HG03457 (cell line): ENCODE data around the gene HAND2.

ENCODE experiments used
- ATAC-seq: cut with Tn5 transposase; IDR thresholded peaks from one replicate; pipeline ENCODE4 v1.9.1; 2021; ENCODE audit warnings: moderate number of reproducible peaks; ENCODE audit not compliant: unreplicated experiment

HAND2 gene

DNA sequence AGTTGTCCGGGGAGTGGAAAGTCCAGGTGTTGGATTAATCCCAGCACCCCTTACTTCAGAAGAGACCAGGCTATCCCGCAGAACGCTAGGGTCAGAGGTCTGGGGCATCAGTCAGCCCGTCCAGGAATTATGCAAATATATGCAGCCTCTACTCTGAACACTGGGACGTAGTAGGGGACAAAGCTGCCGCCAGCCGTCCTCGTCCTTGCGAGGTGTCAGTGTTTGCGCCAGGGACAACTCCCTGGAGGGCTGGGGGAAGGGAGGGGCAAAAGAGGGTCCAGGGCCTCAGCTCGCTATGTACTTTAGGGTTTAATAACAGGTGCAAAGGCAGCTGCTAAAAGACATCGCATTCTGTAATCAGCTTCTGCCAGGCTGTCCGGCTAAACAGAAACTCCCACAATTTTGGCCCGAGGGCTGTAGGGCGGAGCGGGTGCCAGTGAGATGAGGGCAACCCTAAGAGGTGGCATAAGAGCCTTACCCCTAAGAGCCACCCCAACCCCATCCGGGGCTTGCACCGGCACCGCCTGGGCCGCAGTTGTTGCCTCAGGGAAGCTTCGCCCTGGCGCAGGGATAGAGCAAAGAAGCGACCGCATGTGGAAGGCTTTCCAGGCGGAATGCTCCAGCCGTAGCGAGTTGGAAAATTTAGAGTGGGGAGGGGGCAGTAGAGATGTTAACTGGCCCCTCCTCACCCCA is 8.4 kb downstream of the HAND2 start:
- no peak for ATAC-seq

DNA sequence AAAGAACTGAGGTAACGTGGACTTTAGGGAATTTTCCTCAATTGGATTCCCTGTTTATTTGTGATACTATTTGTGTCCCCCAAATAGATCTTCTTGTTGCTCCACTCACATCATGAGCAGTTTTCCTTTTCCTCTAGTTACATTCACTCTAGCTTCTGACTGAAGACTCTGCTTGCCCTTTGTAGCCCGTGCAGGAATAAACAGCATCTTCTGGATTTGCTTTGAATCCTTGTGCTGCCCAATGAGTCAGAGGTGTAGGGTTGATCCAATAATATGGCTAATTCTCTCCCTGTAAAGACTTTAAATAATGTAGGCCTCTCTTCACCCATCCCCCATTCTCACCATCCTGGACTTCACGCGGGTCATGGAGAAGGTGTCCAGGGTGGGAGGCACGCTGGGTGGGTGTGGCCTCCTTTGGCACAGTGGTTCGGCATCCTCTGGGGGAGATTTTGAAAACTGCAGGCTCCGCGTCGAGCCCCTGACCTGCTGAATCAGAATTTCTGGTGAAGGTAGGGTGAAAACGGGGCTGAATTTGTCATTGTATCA is 9.0 kb downstream of the HAND2 start:
- no peak for ATAC-seq

DNA sequence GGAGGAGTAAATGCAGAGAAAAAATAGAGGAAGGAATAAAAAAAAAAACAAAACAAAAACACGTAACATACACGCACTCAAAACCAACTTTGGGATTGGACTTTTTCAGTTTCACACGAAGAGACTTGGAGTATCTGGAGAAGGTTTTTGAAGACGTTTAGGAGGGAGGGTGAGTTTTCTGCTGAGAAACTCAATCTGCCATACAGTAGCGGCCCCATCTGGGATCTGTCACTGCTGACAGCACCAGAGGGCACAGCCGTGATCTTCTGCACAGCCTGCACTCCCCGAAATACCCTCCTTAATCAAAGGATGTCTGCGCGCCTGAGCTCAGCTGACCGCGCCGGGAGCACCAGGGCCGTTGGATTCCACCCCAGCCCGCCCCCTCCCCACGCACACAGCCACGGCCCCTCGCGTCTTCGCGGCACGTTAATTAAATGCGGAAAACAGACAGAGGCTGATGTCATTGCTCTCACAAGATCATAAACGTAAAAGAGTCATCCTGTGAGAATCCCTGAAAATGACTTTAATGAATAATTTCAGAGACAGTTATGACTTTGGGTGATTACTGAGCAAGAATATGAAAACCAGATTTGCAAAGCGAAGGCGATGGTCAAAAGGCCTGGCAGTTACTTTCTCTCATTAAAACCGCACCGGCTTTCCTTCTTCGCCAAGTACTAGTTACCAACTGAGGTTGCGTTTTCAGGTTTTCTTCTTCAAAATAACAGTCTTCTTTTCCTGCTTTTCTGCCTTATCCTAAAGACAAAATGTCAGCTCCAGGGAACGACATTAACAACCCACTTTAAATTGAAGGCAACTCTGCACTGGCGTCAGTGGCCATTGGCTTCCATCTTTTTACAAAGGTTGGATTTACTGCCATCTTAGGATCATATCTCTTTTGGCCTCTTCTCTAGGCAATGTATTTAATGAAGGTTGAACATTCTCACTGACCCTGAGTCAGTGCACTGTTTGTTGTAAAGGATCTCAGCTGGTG is 10.6 kb downstream of the HAND2 start:
- no peak for ATAC-seq

DNA sequence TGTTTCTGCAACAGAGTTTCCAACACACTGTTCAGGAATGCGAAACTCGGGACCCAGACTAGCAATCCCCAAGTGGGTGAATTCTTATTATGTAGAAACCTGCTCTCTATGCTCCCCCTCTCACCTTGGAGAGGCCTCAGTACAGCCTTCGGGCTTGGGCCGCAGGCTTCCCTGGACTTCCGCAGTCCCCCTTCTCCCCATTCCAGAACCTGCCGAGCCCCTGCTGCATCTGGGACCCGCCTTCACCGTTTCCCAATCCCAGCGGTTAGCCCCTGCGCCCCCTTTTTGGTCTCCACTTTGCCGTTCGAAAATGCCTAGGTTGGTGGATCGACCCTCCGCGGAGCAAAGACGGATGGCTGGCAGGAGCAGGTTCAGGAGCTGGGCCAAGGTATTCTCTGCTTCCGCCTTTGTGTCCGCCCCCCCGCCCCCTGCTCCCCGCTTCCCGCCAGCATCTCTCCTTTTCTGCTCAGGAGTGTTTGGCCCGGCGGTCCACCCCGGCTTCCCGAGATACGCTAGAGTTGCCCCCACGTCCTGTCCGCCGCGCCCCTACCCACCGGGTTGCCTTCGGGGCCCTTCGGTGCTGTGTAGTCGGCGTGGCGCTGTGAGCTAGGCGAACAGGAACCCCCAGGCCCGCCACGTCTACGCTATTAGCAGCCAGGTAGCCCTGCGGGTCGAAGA is 11.5 kb downstream of the HAND2 start:
- no peak for ATAC-seq

DNA sequence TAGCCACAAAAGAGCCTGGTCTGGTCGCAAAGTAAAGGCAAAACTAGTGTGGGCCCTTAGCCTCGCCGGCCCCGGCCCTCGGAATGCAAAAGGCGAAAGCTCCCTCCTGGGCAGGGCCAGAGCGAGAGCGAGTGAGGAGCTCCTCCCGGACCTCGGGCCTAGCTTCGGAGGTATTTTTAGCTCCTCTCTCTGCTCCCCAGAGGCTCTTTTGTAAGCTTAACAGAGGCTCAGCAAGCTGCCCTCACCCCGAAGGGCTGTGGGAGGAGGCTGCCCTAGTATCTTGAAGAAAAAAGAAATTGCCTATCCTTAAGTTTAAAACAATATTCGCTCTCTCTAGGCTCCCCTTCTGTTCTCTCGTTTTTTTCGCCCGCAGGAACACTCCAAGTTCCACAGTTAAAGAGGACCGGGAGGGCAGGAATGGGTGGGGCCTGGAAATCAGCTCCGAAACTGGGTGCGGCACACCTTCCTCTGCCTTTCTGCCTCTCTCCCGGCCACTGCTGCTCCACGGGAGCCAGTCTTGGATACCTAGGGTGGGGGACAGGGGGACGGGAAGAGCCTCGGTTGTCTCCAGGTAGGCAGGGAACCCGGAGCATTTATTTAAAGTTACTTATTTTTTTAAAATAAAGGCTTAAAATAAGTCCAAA is 12.1 kb downstream of the HAND2 start:
- no peak for ATAC-seq

DNA sequence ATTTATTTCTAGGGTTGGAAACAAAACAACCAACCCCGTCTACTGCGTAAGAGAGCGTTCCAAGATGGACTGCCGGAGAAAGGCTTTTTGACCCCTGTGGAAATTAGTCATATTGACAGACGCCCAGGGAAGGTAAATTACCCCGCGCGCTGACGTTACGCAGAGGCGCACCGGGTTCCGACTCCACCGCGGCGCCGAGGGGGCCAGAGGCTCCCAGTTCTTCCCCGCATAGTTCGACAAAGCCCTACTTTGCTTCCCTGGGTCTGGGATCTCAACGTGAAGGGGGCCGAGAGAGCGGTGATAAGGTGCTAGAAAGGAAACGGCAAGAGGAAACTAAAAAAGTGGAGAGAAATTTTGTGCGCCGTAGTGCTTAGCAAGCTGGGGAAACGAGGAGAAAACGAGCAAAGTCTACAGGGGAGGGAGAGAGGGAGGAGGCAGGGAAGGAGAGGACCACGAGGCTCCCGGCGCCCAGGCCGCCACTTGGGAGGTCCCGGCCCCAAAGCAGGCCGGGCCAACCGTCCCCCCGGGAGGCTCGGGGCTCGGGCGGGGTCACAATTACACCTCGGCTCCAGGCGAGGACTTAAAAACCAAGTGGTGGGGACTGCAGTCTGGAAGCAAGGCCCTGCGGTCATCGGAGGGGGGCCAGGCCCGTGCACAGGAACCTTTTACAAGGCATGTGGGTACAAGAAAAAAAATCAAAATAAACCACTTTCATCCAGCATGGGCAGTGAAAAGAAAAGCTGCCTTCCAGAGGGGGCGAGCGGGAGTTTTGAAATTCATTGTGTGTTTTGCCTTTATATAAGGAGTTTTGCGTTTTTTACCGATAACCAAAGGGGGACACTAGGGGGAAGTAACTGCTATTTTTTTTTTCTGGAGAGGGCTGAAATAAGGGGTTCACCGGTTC is 13.2 kb downstream of the HAND2 start:
- no peak for ATAC-seq

DNA sequence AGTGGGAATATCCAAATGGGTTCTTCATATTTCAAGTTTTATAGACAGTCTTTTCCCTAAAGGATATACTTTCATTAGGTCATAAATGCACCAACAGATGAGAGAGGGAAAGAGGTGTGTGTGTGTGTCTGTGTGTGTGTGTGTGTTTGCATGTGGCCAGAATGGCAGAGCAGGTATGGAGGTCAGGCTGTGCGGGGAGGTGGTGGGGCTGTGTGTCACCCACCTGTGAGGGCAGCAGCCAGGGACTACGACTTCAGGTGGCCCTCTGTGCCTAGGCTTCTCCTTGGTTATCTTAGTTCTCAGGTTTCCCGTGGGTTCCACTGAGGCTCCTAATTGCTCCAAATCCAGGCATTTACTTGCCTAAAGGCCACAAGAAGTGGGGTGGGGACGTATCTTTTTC is 14.6 kb downstream of the HAND2 start:
- no peak for ATAC-seq

DNA sequence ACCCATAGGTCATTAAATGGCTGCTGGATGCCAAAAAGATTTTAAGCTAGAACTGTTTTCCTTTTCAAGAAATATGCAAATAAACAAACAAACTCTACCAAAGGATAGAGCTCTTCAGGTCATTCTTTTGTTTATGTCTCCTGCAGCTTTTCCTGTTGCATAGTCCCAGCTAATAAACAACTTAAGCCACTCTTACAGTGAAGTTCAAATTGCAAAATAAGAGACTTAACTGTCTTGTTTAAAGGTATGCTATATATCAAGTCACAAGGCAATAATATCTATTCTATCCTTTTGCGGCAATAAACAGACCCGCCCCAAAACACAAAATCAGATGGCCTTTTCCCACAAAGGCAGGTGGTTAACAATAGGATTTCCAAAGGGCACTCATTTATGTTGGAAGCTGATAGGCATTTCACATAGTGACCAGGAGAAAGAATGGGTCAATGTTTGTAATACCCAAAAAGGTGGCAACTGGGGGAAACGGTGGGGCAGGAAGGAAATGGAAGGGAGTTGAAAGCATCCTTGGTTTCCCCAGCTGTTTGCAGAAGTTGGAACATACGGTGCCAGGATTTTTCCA is 15.3 kb downstream of the HAND2 start:
- no peak for ATAC-seq

DNA sequence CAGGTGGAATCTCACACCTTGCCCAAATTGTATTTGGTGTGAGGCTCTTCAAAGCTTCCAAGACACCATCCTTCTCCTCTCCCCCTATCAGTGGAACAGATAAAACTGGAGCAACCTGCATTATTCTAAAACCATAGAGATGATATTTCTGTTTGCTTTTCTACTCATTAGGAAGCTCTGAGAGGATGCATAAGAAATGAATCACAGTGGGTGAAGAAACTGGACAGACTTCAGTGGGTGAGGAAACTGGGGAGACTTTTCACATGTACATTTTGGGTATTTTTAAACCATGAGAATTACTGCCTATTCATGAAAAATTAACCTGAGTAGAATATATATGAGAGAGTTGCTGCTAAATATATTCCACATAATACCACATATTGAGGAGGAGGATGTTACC is 16.4 kb downstream of the HAND2 start:
- no peak for ATAC-seq

DNA sequence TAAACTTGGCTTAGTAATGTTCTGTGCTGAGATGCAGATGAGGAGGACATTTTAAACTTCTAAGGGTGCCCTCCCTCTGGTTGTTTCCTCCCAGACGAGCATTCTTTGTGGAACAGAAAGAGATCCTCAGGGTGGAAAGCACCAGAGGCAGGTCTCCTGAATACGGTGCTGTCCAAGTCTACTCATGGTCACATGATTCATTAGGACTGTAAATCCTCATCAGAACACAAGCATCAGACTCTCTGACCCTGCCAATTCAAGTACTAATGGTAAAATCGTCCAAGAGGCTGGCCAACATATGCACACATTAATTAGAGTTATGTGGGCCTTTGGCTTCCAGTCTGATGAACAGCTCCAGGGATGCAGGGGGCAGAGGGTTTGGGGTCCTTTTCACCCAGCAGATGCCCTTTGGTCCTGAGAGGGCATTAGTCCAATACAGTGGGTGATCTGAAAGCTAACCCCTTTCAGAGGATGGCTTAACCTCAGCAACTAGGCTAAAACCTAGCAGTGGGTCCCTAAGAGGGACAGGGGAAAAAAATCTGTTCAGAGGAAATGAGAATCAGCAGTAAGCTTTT is 18.2 kb downstream of the HAND2 start:
- ATAC-seq, result no peak

DNA sequence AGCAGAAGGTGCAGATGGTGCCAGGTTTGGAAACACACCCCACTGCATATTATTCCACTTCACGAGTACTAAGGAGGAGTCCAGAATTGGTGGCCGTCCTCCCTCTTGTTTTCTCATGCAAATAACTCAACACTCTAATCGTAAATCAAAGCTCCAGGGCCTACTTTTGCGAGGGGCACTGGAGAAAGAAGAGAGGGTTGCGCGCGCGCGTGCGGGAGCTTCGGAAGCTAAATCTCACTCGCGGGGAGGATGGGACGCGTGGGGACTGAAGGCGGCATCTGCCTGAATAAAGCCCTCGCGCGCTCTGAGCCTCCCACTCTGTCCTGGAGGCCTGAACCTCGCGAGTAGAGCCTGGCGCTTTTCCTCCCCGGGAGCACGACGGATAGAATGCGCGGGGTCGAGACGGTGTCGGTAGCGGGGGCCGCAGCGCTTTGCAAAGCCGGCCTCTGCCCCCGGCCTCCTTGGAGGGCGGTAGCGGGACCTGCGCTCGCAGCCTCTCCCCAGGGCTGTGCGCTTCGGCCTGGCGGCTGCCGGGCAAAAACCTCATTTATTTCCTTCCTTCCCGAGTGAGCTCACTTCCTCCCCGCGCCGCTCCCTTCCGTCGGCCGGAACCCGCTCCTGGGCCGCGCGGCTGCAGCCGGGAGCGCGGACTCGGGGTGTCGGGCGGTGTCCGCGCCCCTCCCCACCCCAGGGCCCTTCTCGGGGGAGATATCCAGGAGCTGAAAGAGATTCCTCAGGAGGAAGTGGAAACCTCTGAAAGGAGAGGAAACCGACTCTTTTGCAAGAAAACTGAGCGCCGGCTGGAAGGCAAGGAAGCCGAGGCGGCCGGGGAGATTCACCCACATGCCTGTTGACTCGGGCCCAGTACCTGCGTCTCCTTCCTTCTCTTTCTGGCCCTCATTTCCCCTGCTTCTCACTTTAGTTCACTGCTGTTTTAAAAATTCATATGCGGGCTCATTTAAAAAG is 20.7 kb downstream of the HAND2 start:
- ATAC-seq, result no peak

DNA sequence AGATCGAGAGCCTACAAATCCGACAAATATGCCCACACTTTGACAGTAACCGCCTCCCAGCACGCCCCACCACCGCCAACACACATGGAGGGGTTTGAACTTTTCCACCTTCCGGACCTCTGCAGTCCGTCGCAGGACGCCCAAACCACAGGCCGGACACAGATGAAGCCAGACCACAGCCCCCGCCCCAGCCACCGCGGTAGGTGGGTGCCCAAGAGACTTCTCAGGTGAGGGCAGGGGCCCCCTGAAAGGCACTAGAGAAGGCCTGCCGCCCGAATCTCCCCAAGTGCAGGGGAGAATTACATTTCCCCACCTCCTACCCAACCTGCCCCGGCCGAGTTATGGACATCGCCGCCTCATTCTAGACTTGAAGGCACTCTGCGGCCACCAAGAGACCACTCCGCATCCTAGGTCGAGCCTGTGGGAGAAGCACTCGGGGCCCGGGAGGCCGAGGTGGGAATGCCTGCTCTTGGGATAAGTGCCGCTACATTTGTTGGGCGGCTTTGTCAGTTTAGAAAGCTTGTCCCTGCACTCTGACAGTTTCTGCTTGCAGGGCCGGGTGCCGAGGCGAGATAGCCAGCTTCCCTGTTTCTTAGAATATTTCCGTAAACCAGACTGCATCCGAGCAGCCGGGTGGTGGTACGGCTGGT is 21.5 kb downstream of the HAND2 start:
- ATAC-seq, result no peak

DNA sequence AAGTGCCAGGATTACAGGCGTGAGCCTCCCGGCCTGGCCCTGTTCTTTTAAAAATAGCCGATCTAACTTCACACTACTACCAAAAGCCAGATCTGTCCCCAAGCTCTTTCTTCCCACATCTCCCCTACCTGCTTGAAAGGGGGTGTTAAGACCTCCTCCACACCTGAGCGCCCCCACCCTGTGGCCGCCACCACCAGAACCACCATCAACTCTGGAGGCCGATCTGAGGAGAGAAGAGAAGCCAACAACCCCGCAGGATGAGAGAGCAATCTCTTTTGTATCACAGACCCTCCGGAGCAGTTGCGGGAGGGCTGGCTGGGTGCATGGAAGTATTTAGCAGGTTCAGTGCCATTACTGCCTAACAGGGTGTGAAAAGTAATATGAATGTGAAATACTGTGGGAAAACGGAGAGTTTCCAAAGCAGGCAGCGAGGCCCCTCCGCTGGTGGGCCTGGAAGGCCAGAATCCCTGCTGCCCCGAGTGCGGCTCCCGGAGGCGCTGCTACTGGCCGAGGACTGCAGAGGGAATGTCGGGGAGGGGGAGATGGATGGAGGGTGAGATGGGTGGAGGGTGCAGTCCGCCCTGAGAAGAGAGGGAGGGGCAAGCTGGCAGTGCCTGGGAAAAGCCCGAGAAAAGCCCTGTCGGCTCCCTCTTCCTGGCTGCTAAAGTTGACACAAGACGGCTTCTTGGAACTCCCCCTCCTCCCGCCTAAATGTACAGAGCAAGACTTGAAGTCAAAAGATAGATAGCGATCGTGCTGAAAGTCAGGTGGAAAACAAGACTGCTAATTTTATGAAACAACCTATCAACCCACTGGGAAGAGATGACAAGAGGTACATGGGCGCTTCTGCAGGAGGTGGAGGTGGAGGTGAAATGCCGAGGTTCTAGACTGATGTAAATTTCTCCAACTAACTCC is 22.3 kb downstream of the HAND2 start:
- ATAC-seq, result no peak

DNA sequence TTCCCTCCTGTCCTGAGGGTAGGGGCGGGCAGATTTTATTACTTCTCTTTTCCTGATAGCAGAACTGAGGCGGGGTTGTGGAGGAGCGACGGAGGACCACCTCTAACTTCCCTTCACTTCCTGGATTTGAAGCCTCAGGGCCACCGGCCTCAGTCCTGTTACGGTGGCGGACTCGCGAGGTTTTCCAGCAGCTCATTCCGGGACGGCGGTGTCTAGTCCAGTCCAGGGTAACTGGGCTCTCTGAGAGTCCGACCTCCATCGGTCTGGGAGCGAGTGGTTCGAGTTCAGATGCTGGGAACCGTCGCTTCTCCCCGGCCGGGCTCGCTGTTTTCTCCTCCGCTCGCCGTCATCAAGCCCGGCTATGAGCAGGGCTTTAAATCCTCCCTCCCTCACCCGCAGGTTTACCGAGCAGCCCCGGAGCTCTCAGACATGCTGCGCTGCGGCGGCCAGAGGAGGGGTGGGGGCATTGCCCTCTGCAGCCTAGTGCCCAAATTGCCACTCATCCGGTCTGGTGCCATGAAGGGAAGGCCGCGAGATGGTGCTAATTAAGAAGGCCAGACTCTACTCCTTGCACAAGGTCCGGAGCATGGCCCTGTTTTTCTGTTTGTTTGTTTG is 23.3 kb downstream of the HAND2 start:
- ATAC-seq, result no peak

DNA sequence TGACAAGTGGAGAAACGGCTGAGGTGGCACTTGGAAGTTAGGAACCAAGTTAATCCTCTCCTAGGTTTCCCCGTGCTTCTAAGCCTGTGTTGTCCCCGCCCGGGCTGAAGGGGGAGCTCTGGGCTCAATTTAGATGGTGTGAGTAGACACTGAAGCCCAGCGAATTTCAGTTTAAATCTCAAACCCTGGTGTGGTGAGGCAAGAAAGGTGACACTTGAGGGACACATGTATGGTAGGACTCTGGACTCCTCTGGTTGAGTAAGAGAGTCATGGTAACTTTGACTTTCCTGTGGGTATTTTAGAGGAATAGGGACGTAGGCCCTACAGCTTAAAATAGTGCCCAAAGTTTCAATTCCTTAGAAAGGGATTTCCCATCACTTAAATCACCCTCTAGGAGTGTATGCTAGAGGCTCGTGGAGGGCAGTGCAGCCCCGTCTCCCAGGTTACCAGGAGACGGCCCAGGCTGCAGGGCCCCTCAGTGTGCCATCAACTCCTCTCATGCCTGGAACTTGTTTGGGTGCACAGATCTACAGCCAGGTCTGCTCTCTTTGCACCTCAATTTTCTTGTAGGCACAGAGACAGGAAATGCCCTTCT is 24.0 kb downstream of the HAND2 start:
- peak; percentile 79 for ATAC-seq

DNA sequence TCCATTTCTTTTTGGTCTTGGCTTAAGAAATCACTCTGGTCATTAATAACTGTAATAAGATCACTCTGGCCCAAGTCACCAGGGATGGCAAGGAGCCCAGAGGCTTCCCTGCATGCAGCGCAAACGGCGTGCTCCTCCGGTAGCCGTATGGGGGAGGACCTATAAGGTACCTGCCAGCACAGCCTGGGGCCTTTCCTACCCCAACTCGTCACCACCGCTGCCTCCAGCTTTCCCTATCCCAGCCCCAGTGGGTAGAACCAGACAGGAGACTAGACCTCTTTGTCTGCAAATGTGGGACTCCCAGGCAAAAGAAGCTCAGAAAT is 25.9 kb downstream of the HAND2 start:
- ATAC-seq, result no peak
